ENCODE measurements around the gene CWH43.
"Not testable (repeated sequence)": the region's sequence is repeated elsewhere in the genome, so short reads cannot be mapped to it uniquely, and the experiment has no call there.

Gene CWH43

GRCh38 chr4:49104231-49104930, 118.3 kb downstream of the CWH43 start:
- H3K4me3 ChIP-seq (ENCODE audit: low read length in 2 of 2); H3K27me3 ChIP-seq (ENCODE audit: control insufficient read depth in 2 of 2, insufficient read depth in 2 of 2, low read length in 2 of 2); H3K27ac ChIP-seq (ENCODE audit: low read depth in 2 of 2, low read length in 2 of 2); H3K36me3 ChIP-seq (ENCODE audit: control insufficient read depth in 2 of 2, insufficient read depth in 2 of 2, low read length in 2 of 2); H3K4me1 ChIP-seq (ENCODE audit: control insufficient read depth in 2 of 2, insufficient read depth in 2 of 2, low read length in 2 of 2); H3K9ac ChIP-seq (ENCODE audit: low read depth in 1 of 2, low read length in 2 of 2): not testable (repeated sequence)
- peaks cover 23 to 27% of the 10 kb centered on the region in 2 donors for H3K9me3 ChIP-seq (ENCODE audit: control insufficient read depth in 2 of 2, low read length in 2 of 2)

GRCh38 chr4:49105248-49105904, 119.3 kb downstream of the CWH43 start:
- H3K4me1 ChIP-seq (ENCODE audit: control insufficient read depth in 2 of 2, insufficient read depth in 2 of 2, low read length in 2 of 2); H3K27me3 ChIP-seq (ENCODE audit: control insufficient read depth in 2 of 2, insufficient read depth in 2 of 2, low read length in 2 of 2); H3K9ac ChIP-seq (ENCODE audit: low read depth in 1 of 2, low read length in 2 of 2); H3K4me3 ChIP-seq (ENCODE audit: low read length in 2 of 2); H3K36me3 ChIP-seq (ENCODE audit: control insufficient read depth in 2 of 2, insufficient read depth in 2 of 2, low read length in 2 of 2); H3K27ac ChIP-seq (ENCODE audit: low read depth in 2 of 2, low read length in 2 of 2): not testable (repeated sequence)
- H3K9me3 ChIP-seq (ENCODE audit: control insufficient read depth in 2 of 2, low read length in 2 of 2): peaks cover 24 to 27% of the 10 kb centered on the region in 2 donors

GRCh38 chr4:49107262-49107661, 121.2 kb downstream of the CWH43 start:
- not testable (repeated sequence) for H3K36me3 ChIP-seq (ENCODE audit: control insufficient read depth in 2 of 2, insufficient read depth in 2 of 2, low read length in 2 of 2); H3K27me3 ChIP-seq (ENCODE audit: control insufficient read depth in 2 of 2, insufficient read depth in 2 of 2, low read length in 2 of 2); H3K4me1 ChIP-seq (ENCODE audit: control insufficient read depth in 2 of 2, insufficient read depth in 2 of 2, low read length in 2 of 2); H3K9ac ChIP-seq (ENCODE audit: low read depth in 1 of 2, low read length in 2 of 2); H3K27ac ChIP-seq (ENCODE audit: low read depth in 2 of 2, low read length in 2 of 2); H3K4me3 ChIP-seq (ENCODE audit: low read length in 2 of 2)
- peaks cover 25 to 28% of the 10 kb centered on the region in 2 donors for H3K9me3 ChIP-seq (ENCODE audit: control insufficient read depth in 2 of 2, low read length in 2 of 2)

- peaks cover 19 to 21% of the 10 kb centered on the region in 2 donors for H3K9me3 ChIP-seq (ENCODE audit: control insufficient read depth in 2 of 2, low read length in 2 of 2)
- H3K27ac ChIP-seq (ENCODE audit: low read depth in 2 of 2, low read length in 2 of 2); H3K9ac ChIP-seq (ENCODE audit: low read depth in 1 of 2, low read length in 2 of 2); H3K27me3 ChIP-seq (ENCODE audit: control insufficient read depth in 2 of 2, insufficient read depth in 2 of 2, low read length in 2 of 2); H3K4me1 ChIP-seq (ENCODE audit: control insufficient read depth in 2 of 2, insufficient read depth in 2 of 2, low read length in 2 of 2); H3K36me3 ChIP-seq (ENCODE audit: control insufficient read depth in 2 of 2, insufficient read depth in 2 of 2, low read length in 2 of 2); H3K4me3 ChIP-seq (ENCODE audit: low read length in 2 of 2): not testable (repeated sequence)
Observed at GRCh38 chr4:49108183-49108978, 122.3 kb downstream of the CWH43 start.

GRCh38 chr4:49109567-49110166, 123.6 kb downstream of the CWH43 start:
- not testable (repeated sequence) for H3K4me3 ChIP-seq (ENCODE audit: low read length in 2 of 2); H3K27ac ChIP-seq (ENCODE audit: low read depth in 2 of 2, low read length in 2 of 2); H3K36me3 ChIP-seq (ENCODE audit: control insufficient read depth in 2 of 2, insufficient read depth in 2 of 2, low read length in 2 of 2); H3K27me3 ChIP-seq (ENCODE audit: control insufficient read depth in 2 of 2, insufficient read depth in 2 of 2, low read length in 2 of 2); H3K4me1 ChIP-seq (ENCODE audit: control insufficient read depth in 2 of 2, insufficient read depth in 2 of 2, low read length in 2 of 2); H3K9ac ChIP-seq (ENCODE audit: low read depth in 1 of 2, low read length in 2 of 2)
- H3K9me3 ChIP-seq (ENCODE audit: control insufficient read depth in 2 of 2, low read length in 2 of 2): peaks cover 17 to 20% of the 10 kb centered on the region in 2 donors

GRCh38 chr4:49110579-49110978, 124.5 kb downstream of the CWH43 start:
- not testable (repeated sequence) for H3K4me1 ChIP-seq (ENCODE audit: control insufficient read depth in 2 of 2, insufficient read depth in 2 of 2, low read length in 2 of 2); H3K36me3 ChIP-seq (ENCODE audit: control insufficient read depth in 2 of 2, insufficient read depth in 2 of 2, low read length in 2 of 2); H3K27me3 ChIP-seq (ENCODE audit: control insufficient read depth in 2 of 2, insufficient read depth in 2 of 2, low read length in 2 of 2); H3K9ac ChIP-seq (ENCODE audit: low read depth in 1 of 2, low read length in 2 of 2); H3K27ac ChIP-seq (ENCODE audit: low read depth in 2 of 2, low read length in 2 of 2); H3K4me3 ChIP-seq (ENCODE audit: low read length in 2 of 2)
- H3K9me3 ChIP-seq (ENCODE audit: control insufficient read depth in 2 of 2, low read length in 2 of 2): peaks cover 16% of the 10 kb centered on the region in 2 donors

Measured in mucosa of rectum (tissue), 2 donors.